Dendritic cell treated with granulocyte-macrophage colony-stimulating factor and Interleukin-4, amounts not matched to agents 40 ng/mL and 50 ng/mL, for 4 days (primary cell): ENCODE results near the gene EEIG1.

Experiments
- H3K27ac Mint-ChIP-seq: one replicate; pipeline ENCODE4 v1.8.0; 2022; ENCODE audit warnings: mild to moderate bottlenecking, mixed read lengths
- H3K27me3 Mint-ChIP-seq: one replicate; pipeline ENCODE4 v1.8.0; 2022; ENCODE audit warnings: mild to moderate bottlenecking, mixed read lengths
- H3K36me3 Mint-ChIP-seq: one replicate; pipeline ENCODE4 v1.8.0; 2022; ENCODE audit warnings: low read depth, mixed read lengths
- H3K4me1 Mint-ChIP-seq: one replicate; pipeline ENCODE4 v1.8.0; 2022; ENCODE audit warnings: low read depth, mixed read lengths
- H3K4me3 Mint-ChIP-seq: one replicate; pipeline ENCODE4 v1.8.0; 2022; ENCODE audit warnings: mild to moderate bottlenecking, moderate library complexity, mixed read lengths
- H3K9me3 Mint-ChIP-seq: one replicate; pipeline ENCODE4 v1.8.0; 2022; ENCODE audit warnings: mixed read lengths
- intact Hi-C: fragments of 100-400 bp; cut with micrococcal nuclease; formaldehyde crosslinking; loops from one replicate; pipeline ENCODE4 v1.15.0; 2022

The EEIG1 gene

DNA sequence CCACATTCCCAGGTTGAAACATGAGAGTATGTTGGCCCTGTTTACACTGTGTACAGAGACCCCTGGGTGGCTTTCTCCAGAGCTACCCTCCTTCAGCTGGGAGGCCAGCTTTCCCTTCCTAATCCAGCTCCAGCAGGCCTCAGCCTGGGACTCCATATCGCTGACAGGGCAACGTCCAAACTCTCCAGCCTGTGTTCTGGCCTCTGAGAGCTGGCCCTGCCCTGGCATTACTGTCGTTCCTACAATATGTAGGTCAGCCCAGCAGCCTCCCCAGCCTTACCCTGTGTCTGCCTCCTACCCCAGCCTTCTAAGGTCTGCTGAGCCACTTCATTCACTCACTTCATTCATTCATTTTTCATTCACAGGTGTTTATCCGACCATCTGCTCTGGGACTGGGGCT lies 8.3 kb upstream of the EEIG1 start:
- Mint-ChIP-seq H3K27me3 (peaks cover 12% of the 10 kb centered on the region), H3K9me3 (no peaks in the 10 kb centered on the region), H3K36me3 (no peaks in the 10 kb centered on the region), H3K4me1 (peaks cover 5% of the 10 kb centered on the region), H3K27ac (no peak overlapping the region), H3K4me3 (no peak overlapping the region)
- intact Hi-C loops, result no loop called here

DNA sequence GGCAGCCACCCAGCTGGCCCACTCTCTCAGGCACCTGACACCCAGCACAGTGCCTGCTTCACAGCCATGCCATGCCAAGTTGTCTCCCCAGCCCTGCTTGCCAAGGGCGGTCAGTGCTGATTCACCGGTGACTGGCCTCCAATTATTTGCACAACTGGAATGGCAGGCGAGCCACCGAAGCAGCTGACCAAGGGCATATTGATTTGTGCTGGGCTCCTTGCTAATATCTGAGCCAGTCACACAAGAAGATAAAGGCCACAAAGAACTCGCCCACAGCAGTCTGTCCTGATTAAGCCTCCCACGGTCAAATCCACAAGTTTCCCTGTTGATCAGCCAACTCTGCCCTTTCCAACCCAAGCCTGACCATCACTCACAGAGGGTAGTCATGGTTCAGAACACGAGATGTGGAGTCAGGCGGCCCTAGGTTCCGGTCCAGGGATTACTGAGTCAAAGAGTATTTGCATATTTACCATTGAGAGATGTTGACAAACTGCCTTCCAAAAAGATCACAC lies 6.4 kb upstream of the EEIG1 start:
- intact Hi-C loops, result no loop called here
- Mint-ChIP-seq H3K9me3 (no peaks in the 10 kb centered on the region), H3K27ac (no peak overlapping the region), H3K4me3 (no peak overlapping the region), H3K4me1 (peaks cover 5% of the 10 kb centered on the region), H3K27me3 (peaks cover 7% of the 10 kb centered on the region), H3K36me3 (no peaks in the 10 kb centered on the region)

DNA sequence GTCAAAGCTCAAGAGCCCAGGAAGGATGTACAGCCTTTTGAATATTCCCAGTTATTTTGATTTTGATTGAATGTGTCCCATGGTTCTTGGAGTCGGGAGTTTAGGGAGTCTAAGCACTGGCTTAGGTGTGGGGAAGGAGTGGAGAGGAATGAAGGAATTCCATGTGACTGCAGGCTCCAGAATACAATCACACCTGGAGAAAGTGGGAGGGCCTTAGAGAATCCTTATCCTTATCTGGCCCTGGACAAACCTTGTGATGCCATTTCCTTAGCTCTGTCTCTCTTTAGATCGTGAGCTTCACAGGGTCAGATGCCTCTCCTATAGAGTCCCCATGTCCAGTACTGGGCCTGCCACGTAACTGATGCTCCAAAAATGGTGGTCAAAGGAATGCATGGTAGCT lies 4.2 kb upstream of the EEIG1 start:
- Mint-ChIP-seq H3K4me3 (no peak overlapping the region), H3K36me3 (peaks cover 2% of the 10 kb centered on the region), H3K27ac (peak overlapping the region; percentile 13), H3K4me1 (peaks cover 12% of the 10 kb centered on the region), H3K27me3 (peaks cover 7% of the 10 kb centered on the region), H3K9me3 (no peaks in the 10 kb centered on the region)
- intact Hi-C loops, result no loop called here

DNA sequence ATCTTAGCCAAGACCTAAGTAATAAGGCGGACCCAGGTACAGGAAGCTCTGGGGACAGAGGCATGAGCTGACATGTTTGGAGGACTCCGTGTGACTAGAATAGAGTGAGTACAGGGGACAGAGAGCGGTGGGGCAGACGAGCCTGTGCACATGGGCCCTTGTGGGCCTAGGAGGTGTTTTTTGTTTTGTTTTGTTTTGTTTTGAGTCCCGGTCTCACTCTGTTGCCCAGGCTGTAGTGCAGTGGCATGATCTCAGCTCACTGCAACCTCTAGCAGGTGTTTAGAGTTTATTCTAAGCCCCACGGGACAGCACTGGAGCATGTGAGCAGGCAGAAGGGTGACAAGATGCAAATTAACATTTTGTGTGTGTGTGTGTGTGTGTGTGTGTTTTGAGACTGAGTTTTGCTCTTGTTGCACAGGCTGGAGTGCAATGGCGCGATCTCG lies 3.1 kb upstream of the EEIG1 start:
- no peak overlapping the region for H3K27ac Mint-ChIP-seq
- peaks cover 18% of the 10 kb centered on the region for H3K27me3 Mint-ChIP-seq
- H3K9me3 Mint-ChIP-seq, result no peaks in the 10 kb centered on the region
- intact Hi-C loops, result no loop called here
- no peak overlapping the region for H3K4me3 Mint-ChIP-seq
- peaks cover 23% of the 10 kb centered on the region for H3K4me1 Mint-ChIP-seq
- H3K36me3 Mint-ChIP-seq, result peaks cover 5% of the 10 kb centered on the region

DNA sequence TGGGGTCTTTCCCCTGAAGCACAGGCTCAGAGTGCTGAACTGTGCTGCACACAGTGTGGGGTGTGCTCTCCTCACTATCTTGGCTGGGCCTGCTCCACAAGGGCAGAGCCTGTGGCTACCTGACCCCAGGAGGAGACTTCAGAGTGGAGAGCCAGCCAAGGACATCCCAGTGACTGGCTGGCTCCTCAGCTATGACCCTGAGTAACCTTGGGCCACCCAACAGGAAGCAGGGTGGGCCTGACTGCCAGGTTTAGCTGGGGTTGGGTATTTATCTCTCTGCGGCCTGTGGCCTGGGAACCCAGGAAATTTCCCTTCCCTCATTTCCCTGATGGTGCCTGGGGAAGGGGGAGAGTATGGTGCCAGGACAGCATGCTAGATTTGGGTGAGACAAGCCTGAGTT lies 2.1 kb upstream of the EEIG1 start:
- H3K27ac Mint-ChIP-seq, result peak overlapping the region; percentile 50
- peaks cover 20% of the 10 kb centered on the region for H3K27me3 Mint-ChIP-seq
- peaks cover 5% of the 10 kb centered on the region for H3K36me3 Mint-ChIP-seq
- no peak overlapping the region for H3K4me3 Mint-ChIP-seq
- peaks cover 28% of the 10 kb centered on the region for H3K4me1 Mint-ChIP-seq
- H3K9me3 Mint-ChIP-seq, result no peaks in the 10 kb centered on the region
- intact Hi-C loops, result no loop called here

DNA sequence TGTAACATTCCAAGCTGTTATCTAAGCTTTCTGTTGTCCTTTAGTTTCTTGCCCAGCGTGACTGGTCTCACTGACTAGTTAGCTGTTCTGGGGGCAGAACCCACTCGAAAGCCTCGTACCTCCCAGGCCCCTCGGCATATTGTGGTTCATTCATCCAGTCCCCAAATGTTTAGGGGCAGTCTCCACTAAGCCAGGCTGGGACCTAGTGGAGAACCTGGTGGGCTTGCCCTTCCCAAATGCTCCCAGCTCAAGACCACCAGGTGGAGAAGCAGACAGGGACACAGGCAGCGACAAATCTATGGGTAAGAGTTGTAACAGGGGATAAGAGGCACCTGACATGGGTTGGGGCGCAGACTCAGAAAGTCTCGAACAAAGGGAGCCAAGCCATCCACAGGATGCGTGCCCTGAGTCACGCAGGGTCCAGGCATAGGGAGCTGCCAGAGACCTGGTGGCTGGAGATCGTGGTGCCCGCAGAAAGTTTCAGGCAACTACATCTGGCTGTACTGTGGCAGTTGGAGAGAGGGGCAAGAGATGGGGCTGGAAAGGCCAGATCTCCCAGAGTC lies 851 bp upstream of the EEIG1 start:
- peak overlapping the region; percentile 89 for H3K4me3 Mint-ChIP-seq
- H3K9me3 Mint-ChIP-seq, result no peaks in the 10 kb centered on the region
- H3K27me3 Mint-ChIP-seq, result peaks cover 19% of the 10 kb centered on the region
- intact Hi-C loops, result no loop called here
- H3K27ac Mint-ChIP-seq, result peak overlapping the region; percentile 92
- H3K4me1 Mint-ChIP-seq, result peaks cover 40% of the 10 kb centered on the region
- peaks cover 5% of the 10 kb centered on the region for H3K36me3 Mint-ChIP-seq

DNA sequence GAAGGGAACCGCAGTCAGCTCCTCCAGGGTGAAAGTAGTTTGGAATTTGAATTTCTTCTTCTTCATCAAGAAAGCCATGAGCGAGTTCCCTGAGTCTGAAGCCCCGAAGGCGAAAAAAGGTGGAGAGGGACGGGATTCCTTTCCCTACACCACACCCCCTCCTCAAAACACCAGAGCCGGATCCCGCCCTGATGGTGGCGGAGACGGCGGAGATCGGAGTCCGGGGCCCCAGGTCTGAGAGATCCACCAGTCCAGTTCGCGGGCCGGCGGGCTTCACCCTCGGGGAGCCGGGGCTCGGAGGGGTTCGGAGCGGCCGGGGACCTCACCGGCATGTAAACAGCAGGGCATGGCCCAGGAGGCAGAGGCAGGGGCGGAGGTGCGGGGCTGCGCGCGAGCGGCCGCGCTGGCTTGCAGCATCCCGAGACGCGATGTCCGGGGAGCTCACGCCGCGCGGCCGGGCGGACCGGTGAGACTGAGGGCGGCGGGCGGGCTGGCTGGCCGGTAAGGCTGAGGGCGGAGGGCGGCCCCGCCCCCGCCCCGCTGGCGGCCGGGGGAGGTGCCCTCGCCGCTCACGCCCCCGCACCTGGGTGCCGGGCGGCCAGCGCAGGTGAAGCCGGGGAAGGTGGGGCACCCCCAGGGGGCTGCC lies 606 bp downstream of the EEIG1 start:
- Mint-ChIP-seq H3K36me3 (peaks cover 5% of the 10 kb centered on the region), H3K27me3 (peaks cover 23% of the 10 kb centered on the region), H3K9me3 (no peaks in the 10 kb centered on the region), H3K4me3 (peak overlapping the region; percentile 85), H3K4me1 (peaks cover 40% of the 10 kb centered on the region), H3K27ac (peak overlapping the region; percentile 72)
- intact Hi-C loops, result no loop called here

DNA sequence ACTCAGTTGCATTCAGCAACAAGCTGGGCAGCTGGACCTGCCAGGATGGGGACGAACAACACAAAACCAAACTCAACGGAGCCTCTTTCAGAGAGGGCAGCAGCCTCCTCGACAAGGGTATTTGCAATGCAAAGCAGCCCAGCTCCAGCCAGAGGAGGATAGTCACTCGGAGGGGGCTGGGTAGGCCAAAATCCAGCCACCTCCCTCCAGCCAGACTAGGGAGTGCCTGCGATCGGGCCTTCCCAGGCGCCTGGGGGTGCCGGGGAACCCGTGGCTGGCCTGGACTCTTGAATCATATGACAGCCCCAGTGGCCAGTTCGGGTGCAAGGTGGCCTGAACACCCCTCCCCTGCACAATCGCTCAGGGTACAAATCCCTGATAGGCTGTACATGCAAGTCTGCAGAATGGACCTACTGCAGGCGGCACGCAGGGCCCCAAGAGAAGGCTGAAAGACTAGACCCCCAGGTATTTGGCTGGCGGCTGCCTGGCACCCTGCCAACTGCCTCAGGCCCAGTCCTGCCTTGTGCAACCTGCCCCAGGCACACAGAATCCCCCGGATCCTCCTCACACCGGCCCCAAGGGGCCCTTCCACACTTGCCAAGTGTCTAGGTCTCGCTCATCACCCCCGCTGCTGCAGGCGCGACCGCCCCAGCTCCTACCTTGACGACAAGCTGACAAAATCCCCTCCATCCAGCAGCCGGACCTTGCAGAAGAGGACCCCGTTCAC lies 1.3 kb downstream of the EEIG1 start:
- Mint-ChIP-seq H3K27ac (peak overlapping the region; percentile 72), H3K27me3 (peaks cover 24% of the 10 kb centered on the region), H3K36me3 (peaks cover 5% of the 10 kb centered on the region), H3K9me3 (no peaks in the 10 kb centered on the region), H3K4me3 (peak overlapping the region; percentile 85), H3K4me1 (peaks cover 40% of the 10 kb centered on the region)
- intact Hi-C loops, result no loop called here

DNA sequence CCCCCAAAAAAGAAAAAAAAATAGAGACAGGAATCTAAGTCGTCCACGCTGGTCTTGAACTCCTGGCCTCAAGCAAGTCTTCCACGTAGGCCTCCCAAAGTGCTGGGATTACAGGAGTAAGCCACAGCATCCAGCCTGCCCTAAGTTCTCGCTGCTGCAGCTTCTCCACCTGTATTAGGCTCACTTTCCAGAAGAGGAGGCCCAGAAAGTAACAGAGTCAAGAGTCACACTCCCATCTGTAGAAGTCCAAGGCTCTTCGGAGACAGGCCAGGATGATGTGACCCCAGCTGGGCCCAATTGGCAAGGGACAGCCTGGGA lies 1.8 kb downstream of the EEIG1 start:
- peaks cover 5% of the 10 kb centered on the region for H3K36me3 Mint-ChIP-seq
- no peaks in the 10 kb centered on the region for H3K9me3 Mint-ChIP-seq
- no peak overlapping the region for H3K27ac Mint-ChIP-seq
- intact Hi-C loops, result no loop called here
- H3K4me3 Mint-ChIP-seq, result no peak overlapping the region
- H3K27me3 Mint-ChIP-seq, result peaks cover 28% of the 10 kb centered on the region
- H3K4me1 Mint-ChIP-seq, result peaks cover 40% of the 10 kb centered on the region

DNA sequence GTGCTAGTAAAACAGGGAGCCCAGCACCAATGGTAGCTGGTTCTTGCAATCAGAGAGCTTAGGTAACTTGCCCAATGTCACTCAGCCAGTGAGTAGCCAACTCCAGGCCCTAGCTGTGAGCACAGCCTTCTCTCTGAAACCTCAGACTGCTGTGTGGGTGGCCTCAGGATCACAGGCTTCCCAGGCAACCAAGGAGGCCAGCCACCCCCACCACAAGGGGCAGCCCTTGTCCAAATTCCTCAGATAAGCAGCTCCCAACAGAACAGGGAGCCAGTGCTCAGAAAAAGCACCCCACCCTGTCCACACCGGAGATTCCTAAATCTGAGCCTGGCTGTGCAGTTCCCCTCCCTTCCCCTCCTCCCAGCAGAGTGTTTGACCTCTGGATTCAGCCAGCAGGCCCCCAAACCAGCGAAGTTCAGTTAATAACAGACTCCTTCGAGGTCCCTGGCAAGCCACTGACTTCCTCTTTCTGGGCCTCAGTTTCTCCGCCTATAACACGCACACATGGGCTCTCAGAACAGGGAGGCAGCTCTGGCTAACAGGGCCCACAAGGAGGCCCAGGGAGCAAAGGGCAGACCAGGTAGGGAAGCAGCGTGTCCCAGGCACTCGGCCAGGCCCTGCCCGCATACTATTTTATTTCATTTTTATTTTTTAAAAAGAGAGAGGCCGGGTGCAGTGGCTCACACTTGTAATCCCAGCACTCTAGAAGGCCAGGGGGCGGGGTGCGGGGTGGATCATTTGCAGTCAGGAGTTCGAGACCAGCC lies 2.7 kb downstream of the EEIG1 start:
- H3K9me3 Mint-ChIP-seq, result no peaks in the 10 kb centered on the region
- peaks cover 40% of the 10 kb centered on the region for H3K4me1 Mint-ChIP-seq
- H3K4me3 Mint-ChIP-seq, result no peak overlapping the region
- H3K27ac Mint-ChIP-seq, result no peak overlapping the region
- peaks cover 5% of the 10 kb centered on the region for H3K36me3 Mint-ChIP-seq
- intact Hi-C loops, result no loop called here
- H3K27me3 Mint-ChIP-seq, result peaks cover 28% of the 10 kb centered on the region

DNA sequence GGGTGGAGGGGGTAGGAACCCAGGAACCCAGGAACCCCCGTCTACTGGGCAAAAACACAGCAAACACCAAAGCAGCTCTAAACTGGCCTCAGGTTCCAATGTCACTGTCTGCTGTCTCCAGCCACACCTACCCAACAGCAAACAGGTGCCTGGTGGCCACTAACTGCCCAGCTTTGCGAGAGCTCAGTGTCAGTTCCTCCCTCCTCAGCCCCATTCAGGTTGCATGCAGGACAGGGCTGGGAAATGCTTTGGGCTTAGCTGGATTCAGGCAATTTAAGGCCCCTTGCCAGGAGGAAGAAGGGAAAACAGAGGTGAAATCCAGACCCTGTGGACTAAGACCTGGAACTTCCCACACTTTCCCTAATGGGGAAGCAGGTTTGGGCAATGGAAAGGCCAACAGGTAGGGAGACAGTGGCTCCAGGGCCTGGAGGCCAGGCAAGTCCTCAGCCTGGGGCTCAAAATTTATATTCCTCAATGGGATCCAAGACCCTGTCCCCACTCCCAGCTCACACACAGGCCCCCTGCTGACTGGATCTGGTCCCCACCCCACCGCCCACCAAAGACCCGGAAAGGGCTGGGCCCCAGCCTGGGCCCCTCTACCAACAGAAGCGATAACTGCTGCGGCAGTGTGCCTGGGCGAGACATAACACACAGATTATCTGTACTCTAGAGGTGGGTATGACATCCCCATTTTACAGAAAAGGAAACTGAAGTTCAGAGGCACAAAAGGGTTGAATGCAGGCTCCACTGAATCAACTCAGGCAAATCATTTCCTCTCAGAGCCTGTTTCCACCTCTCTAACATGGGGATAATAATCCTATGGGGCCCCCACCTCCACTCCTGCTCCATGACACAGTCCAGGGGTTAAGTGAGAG lies 3.5 kb downstream of the EEIG1 start:
- intact Hi-C loops, result no loop called here
- Mint-ChIP-seq H3K27ac (no peak overlapping the region), H3K36me3 (peaks cover 5% of the 10 kb centered on the region), H3K4me3 (no peak overlapping the region), H3K4me1 (peaks cover 43% of the 10 kb centered on the region), H3K9me3 (no peaks in the 10 kb centered on the region), H3K27me3 (peaks cover 30% of the 10 kb centered on the region)

DNA sequence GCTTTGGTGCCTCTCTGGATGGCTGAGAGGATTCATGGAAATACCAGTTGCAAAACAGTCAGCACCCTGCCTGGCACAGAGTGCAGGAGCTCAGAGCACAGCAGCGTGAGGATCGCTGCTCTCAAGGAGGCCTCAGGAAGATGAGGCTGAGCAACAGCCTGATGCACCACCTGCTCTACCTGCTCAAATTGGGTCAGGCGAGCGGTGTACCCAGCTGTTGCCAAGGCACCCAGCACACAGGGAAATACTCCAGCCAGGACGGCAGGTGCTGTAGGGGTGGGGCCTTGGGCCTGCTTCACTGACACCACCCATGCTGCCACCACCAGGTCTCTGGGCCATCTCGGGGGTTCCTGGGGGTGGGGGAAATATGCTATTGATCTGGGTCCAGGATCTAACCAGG lies 4.3 kb downstream of the EEIG1 start:
- peaks cover 5% of the 10 kb centered on the region for H3K36me3 Mint-ChIP-seq

More for the DNA sequence above, 4.3 kb downstream of the EEIG1 start:
- intact Hi-C loops, result no loop called here
- no peak overlapping the region for H3K4me3 Mint-ChIP-seq
- H3K4me1 Mint-ChIP-seq, result peaks cover 45% of the 10 kb centered on the region
- H3K9me3 Mint-ChIP-seq, result no peaks in the 10 kb centered on the region
- peaks cover 33% of the 10 kb centered on the region for H3K27me3 Mint-ChIP-seq
- H3K27ac Mint-ChIP-seq, result no peak overlapping the region
